Activated T-helper 17 cell treated with anti-CD3 and anti-CD28 coated beads, Interleukin-2, amount 50 U/mL, for 72 hours (primary cell): Measurements from ENCODE around the gene ALCAM. TPM values are rescaled to one million over a fixed set of nuclear protein-coding genes. Genes with fewer than 3 reads are reported as not detected.

Experiments used
- ATAC-seq: fragments of 150-1000 bp; cut with Tn5 transposase; replicated peaks from 2 replicates; pipeline ENCODE4 v1.10.0; 2021; ENCODE audit warnings: mild to moderate bottlenecking, moderate library complexity
- H3K27ac Mint-ChIP-seq: one replicate; pipeline ENCODE4 v1.8.0; 2022; ENCODE audit warnings: mixed read lengths
- H3K27me3 Mint-ChIP-seq: one replicate; pipeline ENCODE4 v1.8.0; 2022; ENCODE audit warnings: mixed read lengths
- H3K36me3 Mint-ChIP-seq: one replicate; pipeline ENCODE4 v1.8.0; 2022; ENCODE audit warnings: low read depth, mild to moderate bottlenecking, mixed read lengths
- H3K4me1 Mint-ChIP-seq: one replicate; pipeline ENCODE4 v1.8.0; 2022; ENCODE audit warnings: mixed read lengths
- H3K4me3 Mint-ChIP-seq: one replicate; pipeline ENCODE4 v1.8.0; 2022; ENCODE audit warnings: mild to moderate bottlenecking, mixed read lengths
- H3K9me3 Mint-ChIP-seq: one replicate; pipeline ENCODE4 v1.8.0; 2022; ENCODE audit warnings: mixed read lengths
- total RNA-seq, 2 donors: library from RNA; stranded (reverse); gene quantifications; one replicate each; pipeline ENCODE4 v1.2.3, GENCODE V29; 2022

The ALCAM gene
- total RNA-seq, 2 donors from 2014 or later = 8.2 to 11.9 TPM

- no peak overlapping the region for H3K27ac Mint-ChIP-seq
- no peaks in the 10 kb centered on the region for H3K36me3 Mint-ChIP-seq
- ATAC-seq = no peak
- H3K27me3 Mint-ChIP-seq = peaks cover 30% of the 10 kb centered on the region
- H3K4me3 Mint-ChIP-seq = no peak overlapping the region
- no peaks in the 10 kb centered on the region for H3K9me3 Mint-ChIP-seq
- peaks cover 6% of the 10 kb centered on the region for H3K4me1 Mint-ChIP-seq
These were observed 16.9 kb upstream of the ALCAM start for GRCh38 chr3:105349684-105350387.

- Mint-ChIP-seq H3K27ac (no peak overlapping the region), H3K27me3 (peaks cover 40% of the 10 kb centered on the region), H3K4me1 (peaks cover 6% of the 10 kb centered on the region), H3K9me3 (no peaks in the 10 kb centered on the region), H3K4me3 (no peak overlapping the region), H3K36me3 (no peaks in the 10 kb centered on the region)
- ATAC-seq = no peak
These were observed 14.9 kb upstream of the ALCAM start for GRCh38 chr3:105351821-105352220.

DNA sequence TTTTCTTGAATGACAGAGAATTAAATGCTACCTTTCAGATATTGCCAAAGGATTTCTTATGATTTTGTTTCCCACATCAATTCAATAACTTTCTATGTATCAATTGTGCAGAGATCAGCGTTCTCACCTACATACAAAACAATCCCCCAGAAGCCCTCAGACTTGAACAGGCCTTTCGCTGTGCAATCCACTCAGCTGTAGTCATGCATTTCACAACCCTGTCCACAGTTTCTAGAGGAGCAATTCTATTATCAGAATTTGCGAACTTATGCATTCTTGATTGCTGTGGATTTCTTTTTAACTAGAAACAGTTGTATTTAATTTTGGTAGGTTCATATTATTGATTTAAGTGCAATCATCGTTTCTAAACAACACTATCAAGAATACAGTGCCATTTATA is 13.7 kb upstream of the ALCAM start:
- H3K4me3 Mint-ChIP-seq = no peak overlapping the region
- ATAC-seq = no peak
- H3K36me3 Mint-ChIP-seq = no peaks in the 10 kb centered on the region
- no peaks in the 10 kb centered on the region for H3K9me3 Mint-ChIP-seq
- peaks cover 6% of the 10 kb centered on the region for H3K4me1 Mint-ChIP-seq
- H3K27me3 Mint-ChIP-seq = peaks cover 43% of the 10 kb centered on the region
- H3K27ac Mint-ChIP-seq = no peak overlapping the region

DNA sequence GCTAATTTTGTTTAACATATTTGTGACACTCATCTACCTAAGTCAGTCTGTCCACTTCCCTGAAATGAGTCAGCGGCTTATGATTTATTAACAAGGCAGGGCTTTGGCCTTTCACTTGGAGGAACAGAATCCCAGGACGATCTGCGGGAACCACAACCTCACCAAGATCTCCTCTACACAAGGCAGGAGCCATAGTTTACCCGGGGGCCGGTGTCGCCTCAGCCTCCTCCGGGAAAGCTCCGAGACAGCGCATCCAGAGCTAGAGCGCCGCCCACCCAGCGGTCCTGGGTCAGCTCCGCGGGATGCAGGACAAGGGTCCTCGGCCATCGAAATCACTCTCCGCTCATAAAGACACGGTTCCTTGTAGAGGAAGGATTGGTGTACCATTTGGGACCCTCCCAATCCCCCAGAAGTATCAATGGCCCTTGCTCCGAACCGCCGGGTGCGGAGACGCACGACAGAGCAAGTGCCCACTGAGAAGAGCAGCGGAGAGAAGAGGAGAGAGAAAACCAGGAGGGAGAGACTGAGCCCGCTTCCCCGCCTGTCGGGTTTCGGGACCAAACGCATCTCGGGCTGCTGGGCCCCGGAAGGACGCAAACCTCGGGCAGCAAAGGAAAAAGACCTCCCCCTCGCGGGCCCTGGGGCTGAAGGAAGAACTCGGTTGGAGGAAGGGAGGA is 13.1 kb upstream of the ALCAM start:
- H3K27ac Mint-ChIP-seq = no peak overlapping the region
- no peak for ATAC-seq
- H3K4me3 Mint-ChIP-seq = peak overlapping the region; percentile 10
- H3K27me3 Mint-ChIP-seq = peaks cover 43% of the 10 kb centered on the region
- H3K36me3 Mint-ChIP-seq = no peaks in the 10 kb centered on the region
- no peaks in the 10 kb centered on the region for H3K9me3 Mint-ChIP-seq
- peaks cover 6% of the 10 kb centered on the region for H3K4me1 Mint-ChIP-seq

GRCh38 chr3:105354429-105354828 is 12.3 kb upstream of the ALCAM start:
- Mint-ChIP-seq H3K36me3 (no peaks in the 10 kb centered on the region), H3K9me3 (no peaks in the 10 kb centered on the region), H3K27me3 (peaks cover 46% of the 10 kb centered on the region), H3K27ac (no peak overlapping the region), H3K4me1 (peaks cover 6% of the 10 kb centered on the region), H3K4me3 (peak overlapping the region; percentile 10)
- ATAC-seq = no peak

DNA sequence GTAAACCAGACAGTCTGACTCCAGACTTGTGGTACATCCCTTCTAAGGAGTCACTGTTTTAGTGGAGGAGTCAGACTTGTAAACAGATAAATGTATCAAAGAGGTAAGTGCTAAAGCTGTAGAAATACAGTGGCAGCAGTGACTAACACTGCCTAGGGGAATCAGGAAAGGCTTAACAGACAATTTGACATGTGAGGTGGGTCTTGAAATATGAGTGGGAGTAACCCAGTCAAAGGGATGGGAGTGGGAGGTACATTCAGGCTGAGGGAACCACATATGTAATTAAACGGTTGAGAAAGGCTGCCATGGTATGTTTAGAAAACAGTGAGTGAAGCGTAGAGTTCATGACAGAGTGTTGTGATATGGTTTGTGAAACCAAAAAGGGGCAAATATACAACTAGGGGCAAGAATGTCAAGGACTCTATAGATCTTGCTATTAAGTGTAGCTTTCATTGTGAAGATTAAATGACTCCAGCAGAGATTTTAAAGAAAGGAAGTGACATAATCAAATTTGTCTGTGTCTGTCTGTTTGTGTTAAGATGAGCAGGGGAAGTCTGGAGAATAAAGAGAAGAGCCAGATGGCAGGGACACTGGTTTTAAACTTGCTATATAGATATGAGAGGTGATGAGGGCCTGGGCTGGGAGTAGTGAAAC is 11.2 kb upstream of the ALCAM start:
- ATAC-seq = peak; percentile 39
- Mint-ChIP-seq H3K27me3 (peaks cover 42% of the 10 kb centered on the region), H3K36me3 (no peaks in the 10 kb centered on the region)

DNA sequence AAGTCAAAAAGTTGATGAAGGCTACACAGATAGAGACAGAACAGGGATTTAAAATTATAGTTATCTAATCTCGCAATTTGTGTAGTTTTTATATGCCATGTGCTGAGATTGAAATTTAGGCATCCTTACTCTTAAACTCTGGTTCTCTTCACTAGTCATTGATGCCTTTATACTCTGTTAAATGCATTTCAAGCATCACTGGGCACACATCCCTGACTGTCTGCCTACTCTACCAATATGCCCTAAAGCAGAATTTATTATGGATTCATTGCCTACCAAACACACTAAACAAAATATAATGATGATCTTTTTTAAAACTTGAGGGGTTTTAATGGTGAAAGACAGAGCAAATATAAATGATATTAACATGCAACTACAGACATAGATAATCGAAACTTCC is 10.3 kb upstream of the ALCAM start:
- no peak for ATAC-seq
- Mint-ChIP-seq H3K9me3 (no peaks in the 10 kb centered on the region), H3K27ac (no peak overlapping the region), H3K4me1 (peaks cover 6% of the 10 kb centered on the region), H3K4me3 (no peak overlapping the region), H3K36me3 (no peaks in the 10 kb centered on the region), H3K27me3 (peaks cover 37% of the 10 kb centered on the region)

More for the DNA sequence above, 11.2 kb upstream of the ALCAM start:
- no peaks in the 10 kb centered on the region for H3K9me3 Mint-ChIP-seq
- peaks cover 6% of the 10 kb centered on the region for H3K4me1 Mint-ChIP-seq
- H3K4me3 Mint-ChIP-seq = no peak overlapping the region
- no peak overlapping the region for H3K27ac Mint-ChIP-seq

DNA sequence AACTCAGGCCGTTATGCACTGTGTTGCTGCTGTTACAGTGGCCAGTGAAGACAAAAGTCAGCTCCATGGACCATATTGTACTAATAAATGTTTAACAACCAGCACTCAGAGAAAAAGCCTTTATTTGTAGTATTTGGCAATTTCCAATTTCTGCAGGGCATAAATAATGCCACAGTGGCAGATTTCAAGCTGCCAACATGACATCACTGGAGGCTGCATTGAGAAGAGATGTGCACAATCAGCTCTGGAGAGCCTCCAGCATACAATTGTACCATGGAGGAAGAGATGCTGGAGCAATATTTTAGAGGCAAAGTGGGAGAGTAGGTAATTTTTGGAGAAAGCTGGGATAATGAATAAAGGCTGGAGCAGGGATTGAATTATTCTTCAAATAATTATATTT is 9.7 kb upstream of the ALCAM start:
- Mint-ChIP-seq H3K4me1 (peaks cover 6% of the 10 kb centered on the region), H3K27ac (no peak overlapping the region), H3K36me3 (no peaks in the 10 kb centered on the region), H3K9me3 (no peaks in the 10 kb centered on the region), H3K27me3 (peaks cover 37% of the 10 kb centered on the region), H3K4me3 (no peak overlapping the region)
- ATAC-seq = no peak

GRCh38 chr3:105359098-105359762 is 7.5 kb upstream of the ALCAM start:
- peak; percentile 57 for ATAC-seq
- Mint-ChIP-seq H3K36me3 (no peaks in the 10 kb centered on the region), H3K4me1 (peaks cover 3% of the 10 kb centered on the region), H3K4me3 (no peak overlapping the region), H3K9me3 (no peaks in the 10 kb centered on the region), H3K27ac (no peak overlapping the region), H3K27me3 (peaks cover 23% of the 10 kb centered on the region)

DNA sequence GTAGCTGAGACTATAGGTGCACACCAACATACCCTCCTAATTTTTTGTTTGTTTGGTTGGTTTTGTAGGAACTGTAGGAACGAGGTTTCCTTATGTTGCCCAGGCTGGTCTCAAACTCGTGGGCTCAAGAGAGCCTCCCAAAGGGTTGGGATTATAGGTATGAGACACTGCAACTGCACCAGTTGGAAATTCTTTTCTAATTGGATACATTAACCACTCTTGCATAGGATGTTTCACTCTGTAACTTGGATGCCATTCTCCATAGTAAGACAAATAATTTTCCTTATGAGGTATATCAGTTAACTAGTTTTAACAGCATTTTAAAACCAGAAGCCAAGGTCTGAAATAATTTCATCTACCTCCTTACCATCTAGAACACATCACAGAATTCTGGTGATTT is 6.7 kb upstream of the ALCAM start:
- H3K4me3 Mint-ChIP-seq = no peak overlapping the region
- H3K27ac Mint-ChIP-seq = no peak overlapping the region
- ATAC-seq = no peak
- H3K9me3 Mint-ChIP-seq = no peaks in the 10 kb centered on the region
- no peaks in the 10 kb centered on the region for H3K4me1 Mint-ChIP-seq
- H3K36me3 Mint-ChIP-seq = no peaks in the 10 kb centered on the region
- peaks cover 19% of the 10 kb centered on the region for H3K27me3 Mint-ChIP-seq

DNA sequence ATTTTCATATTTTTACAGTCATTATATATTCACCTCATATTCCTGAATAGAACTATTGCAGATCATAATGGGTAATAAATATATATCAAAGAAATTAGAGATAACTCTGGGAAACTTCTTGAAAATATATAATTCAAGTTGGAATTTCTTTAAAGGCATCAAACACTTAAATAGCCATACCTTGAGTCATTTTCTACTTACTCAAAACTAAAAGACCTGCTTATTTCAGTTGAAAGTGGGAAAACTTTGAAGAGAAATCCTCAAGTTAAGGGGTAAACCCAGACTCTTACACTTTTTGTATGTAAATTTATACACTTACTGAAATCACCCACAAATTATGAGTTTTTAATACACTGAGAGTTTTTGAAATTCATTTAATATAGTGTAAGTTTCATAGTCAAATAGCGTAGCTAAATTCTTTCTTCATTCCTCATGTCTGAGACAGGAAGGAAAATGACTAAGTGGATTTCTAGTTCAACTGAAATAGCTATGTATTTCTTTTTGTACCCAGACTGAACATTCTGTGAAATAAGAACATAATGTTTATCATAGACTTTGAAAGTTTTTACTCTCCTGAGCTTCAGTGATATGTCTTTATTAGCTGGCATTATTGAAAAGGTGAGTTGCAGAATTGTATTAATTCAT is 4.6 kb upstream of the ALCAM start:
- H3K4me1 Mint-ChIP-seq = peaks cover 6% of the 10 kb centered on the region
- no peaks in the 10 kb centered on the region for H3K9me3 Mint-ChIP-seq
- H3K4me3 Mint-ChIP-seq = no peak overlapping the region
- H3K27me3 Mint-ChIP-seq = peaks cover 15% of the 10 kb centered on the region
- ATAC-seq = no peak
- H3K36me3 Mint-ChIP-seq = no peaks in the 10 kb centered on the region
- H3K27ac Mint-ChIP-seq = no peak overlapping the region

DNA sequence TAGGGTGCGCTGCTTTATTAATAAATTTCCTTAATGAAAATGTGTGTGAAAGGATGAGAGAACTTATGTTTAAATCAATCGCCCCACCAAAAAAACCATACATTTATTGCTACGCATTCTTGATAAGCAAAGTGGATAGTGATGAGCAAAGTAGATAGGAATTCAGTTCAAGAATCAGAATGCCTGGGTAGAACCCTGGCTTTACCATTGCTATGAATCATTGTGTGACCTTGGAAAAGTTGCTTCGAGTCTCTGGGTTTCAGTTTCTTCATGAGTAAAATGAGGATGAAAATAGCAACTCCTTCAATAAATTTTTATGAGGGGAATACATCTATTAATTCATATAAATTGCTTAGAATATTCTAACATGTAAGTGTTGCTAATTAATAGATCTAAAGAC is 2.6 kb upstream of the ALCAM start:
- Mint-ChIP-seq H3K36me3 (peaks cover 18% of the 10 kb centered on the region), H3K4me1 (peaks cover 19% of the 10 kb centered on the region), H3K27ac (no peak overlapping the region), H3K4me3 (no peak overlapping the region), H3K27me3 (peaks cover 13% of the 10 kb centered on the region), H3K9me3 (no peaks in the 10 kb centered on the region)
- ATAC-seq = no peak

GRCh38 chr3:105365081-105365390 is 1.7 kb upstream of the ALCAM start:
- no peak for ATAC-seq
- peaks cover 21% of the 10 kb centered on the region for H3K36me3 Mint-ChIP-seq
- H3K4me3 Mint-ChIP-seq = peak overlapping the region; percentile 95
- peaks cover 12% of the 10 kb centered on the region for H3K27me3 Mint-ChIP-seq
- no peak overlapping the region for H3K27ac Mint-ChIP-seq
- no peaks in the 10 kb centered on the region for H3K9me3 Mint-ChIP-seq
- H3K4me1 Mint-ChIP-seq = peaks cover 24% of the 10 kb centered on the region
